LHCN-M2 (cell line): Measurements from ENCODE around the gene WDR73. TPM values are rescaled to one million over a fixed set of nuclear protein-coding genes. Genes with fewer than 3 reads are reported as not detected.
"Not testable (repeated sequence)": the region's sequence is repeated elsewhere in the genome, so short reads cannot be mapped to it uniquely, and the experiment has no call there.

Experiments used
- DNase-seq: peaks from one replicate; pipeline ENCODE4 v3.0.0-alpha.2; 2012; ENCODE audit warnings: low read depth
- polyA plus RNA-seq: library from polyadenylated mRNA; unstranded; fragments of >200 nt; gene quantifications from one replicate; pipeline ENCODE4 v1.2.1, GENCODE V29; 2012; ENCODE audit warnings: missing spikeins
- total RNA-seq: library from RNA; depleted of rRNA; stranded (reverse); fragments of >200 nt; gene quantifications from 2 replicates; pipeline ENCODE4 v1.2.3, GENCODE V29; 2014; rRNA removed

Gene WDR73
- 15.5 and 17.3 TPM in 2 replicates for total RNA-seq
- 11.8 TPM for polyA plus RNA-seq

DNA sequence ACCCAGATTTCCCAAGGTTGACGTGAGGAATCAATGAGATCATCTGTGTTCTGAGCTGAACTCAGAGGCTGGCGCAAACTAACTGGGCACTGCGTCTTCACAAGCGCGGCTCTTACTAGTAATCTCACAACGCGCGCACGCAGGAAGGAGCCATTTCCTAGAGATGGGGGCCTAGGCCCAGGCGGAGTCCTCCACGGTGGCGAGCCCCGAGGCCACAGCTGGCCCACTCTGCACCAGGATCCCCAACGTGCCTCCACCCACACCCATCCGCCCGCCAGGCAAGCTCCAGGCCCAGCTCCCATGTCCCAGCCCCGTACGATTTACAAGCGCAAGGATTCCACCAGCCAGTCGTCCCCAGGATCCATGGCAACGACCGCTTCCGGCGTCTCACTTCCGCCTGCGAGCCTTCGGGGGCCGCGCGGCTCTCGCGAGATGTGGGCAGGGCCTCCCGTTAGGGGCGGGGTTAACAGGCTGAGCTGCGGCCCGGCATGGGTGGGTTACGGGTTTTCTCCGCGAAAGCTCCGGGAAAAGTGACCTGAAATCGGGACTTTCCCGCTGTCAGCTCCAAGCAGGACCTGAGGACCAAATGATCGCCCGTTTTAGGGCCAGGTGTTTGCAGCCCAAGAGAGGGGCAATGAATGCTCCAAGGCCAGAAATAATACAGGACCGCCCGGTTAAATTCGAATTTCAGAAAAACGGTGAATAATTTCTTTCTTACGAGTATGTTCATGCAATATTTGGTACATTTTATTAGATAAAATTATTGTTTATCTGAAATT is at the start of gene WDR73:
Gene WDR73 (minus strand): TSS at position 374 of the 779 bp plus-strand sequence. CDS start 9 bp downstream, at position 365.
- peak; percentile 91 for DNase-seq

DNA sequence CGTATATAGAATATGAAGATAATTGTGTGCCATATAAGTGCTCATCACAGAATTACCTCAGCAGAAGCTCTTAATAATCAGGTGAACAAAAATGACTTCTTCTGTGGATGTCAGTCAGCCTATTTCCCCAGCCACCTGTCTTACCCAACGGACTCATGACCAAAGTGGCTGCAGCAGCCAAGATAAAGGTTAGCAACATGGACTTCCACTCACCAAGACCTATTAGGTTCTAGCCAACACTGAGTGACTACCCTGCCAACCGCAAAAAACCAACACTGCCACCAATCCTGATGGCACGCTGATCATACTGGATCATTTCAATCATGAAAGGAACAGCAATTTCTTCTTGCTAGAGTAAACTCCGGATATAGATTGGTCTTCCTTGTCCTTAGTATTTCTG is 49.7 kb upstream of the WDR73 start:
- no peak for DNase-seq

DNA sequence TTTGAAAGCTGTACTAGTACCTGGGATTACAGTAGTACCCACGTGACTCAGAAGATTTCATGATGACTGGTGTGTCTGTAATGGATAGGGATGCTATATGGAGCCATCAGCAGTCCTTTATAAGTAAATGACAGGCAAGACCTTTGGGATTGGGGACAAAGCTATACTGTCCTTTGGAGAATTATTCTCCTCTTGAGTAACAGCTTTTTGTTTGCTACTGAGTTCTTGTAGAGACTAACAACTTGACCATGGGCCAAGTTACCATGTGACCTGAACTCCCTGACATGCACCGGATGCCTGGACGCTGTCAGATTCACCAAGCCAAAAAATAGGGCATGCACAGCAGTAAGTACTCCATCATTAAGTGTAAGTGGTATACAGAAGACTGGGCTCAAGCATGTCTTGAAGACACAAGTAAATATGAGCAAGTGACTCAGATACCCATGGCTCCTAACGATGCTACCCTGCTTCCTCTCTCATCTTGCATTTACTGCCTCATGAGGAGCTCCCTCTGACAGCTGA is 48.9 kb upstream of the WDR73 start:
- DNase-seq = peak; percentile 10

DNA sequence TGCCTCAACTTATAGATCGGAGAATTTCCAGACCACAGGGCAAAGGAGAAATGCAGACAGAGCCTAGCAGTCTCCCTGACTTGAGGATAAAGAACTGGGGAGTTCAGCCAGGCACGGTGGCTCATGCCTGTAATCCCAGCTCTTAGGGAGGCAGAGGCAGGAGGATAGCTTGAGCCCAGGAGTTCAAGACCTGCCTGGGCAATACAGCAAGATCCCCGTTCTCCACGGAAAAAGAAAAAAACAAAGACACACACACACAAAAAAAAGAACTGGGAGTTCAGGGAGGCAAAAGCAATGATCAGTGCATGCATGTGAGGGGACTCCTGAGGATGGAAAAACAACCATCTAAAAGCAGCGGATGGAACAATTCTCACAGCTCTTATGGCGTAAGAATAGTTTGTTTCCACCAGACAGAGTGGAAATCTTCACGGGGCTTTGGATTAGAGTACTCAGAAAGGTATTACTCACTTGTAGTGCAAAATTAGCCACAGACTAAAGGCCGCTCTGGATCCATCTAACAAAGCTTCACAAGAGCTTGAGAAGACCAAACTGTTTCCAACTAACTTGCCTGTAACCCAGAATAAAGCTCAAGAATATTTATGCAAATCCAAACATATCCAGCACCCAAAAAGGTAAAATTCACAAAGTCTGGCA is 45.6 kb upstream of the WDR73 start:
- no peak for DNase-seq

DNA sequence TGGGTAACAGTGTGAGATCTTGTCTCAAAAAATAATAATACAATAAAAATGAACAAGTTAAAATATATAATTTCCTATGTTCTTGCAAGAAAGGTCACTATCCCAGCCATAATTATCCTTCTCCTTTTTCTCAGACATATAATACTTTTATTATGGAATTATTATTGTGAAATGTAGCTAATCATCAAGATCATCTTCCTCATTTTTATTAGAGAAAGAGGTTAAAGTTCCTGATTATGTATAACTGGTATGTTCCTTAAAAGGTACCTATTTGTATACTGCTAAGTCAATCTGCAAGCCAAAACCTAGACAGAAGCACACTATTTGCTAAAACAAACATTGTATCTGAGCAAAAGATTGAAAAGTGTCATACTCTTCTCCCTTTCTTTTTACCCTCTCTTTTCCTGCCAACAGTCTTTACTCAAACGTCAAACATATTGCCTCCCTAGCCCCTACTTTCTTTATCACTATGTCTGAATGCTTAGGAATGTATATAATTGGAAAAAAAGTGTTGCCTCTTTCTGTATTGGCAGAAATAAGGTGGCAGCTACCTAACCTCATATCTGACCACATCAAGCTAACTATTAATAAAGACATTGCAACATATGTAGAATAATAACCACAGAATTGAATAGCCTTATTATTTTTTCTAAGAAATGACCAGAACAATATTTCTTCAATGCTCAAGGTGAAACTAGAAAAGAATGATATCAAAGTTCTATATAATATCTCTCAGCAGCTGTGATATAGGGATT is 43.3 kb upstream of the WDR73 start:
- no peak for DNase-seq

DNA sequence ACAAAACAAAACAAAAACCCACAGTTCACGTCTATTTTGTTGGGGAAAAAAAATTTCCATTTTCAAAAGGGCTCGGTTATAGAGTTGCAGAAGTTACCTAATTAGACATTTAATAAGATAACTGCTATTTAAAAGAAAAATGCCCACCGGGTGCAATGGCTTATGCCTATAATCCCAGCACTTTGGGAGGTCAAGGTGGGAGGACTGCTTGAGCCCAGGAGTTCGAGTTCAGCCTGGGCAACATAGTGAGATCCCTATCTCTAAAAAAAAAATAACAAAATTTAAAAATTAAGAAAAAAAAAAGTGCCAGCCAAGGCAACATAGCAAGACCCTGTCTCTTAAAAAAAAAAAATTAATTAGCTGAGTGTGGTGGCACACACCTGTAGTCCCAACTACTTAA is 42.7 kb upstream of the WDR73 start:
- no peak for DNase-seq

DNA sequence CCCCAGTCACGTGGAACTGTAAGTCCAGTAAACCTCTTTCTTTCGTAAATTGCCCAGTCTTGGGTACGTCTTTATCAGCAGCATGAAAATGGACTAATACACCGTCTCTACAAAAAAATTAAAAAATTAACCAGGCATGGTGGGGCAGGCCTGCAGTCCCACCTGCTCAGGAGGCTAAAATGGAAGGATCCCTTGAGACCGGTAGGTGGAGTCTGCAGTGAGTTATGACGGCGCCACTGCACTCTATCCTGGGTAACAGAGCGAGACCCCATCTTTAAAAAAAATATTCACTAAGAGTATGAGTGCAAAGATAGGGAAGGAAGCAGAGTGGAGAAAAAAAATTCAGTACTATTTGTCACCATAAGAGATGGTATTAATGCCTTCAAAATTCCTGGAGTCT is 36.3 kb upstream of the WDR73 start:
- no peak for DNase-seq

DNA sequence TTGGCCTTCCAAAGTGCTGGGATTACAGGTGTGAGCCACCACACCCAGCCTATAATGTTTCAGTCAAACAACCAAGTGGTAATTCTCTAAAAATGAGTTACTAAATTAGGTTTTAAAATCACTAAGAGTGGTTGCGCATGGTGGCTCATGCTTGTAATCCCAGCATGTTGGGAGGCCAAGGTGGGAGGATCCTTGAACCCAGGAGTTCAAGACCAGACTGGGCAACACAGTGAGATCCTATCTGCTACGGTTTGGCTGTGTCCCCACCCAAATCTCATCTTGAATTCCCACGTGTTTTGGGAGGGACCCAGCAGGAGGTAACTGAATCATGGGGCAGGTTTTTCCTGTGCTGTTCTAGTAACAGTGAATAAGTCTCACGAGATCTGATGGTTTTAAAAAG is 35.8 kb upstream of the WDR73 start:
- no peak for DNase-seq

DNA sequence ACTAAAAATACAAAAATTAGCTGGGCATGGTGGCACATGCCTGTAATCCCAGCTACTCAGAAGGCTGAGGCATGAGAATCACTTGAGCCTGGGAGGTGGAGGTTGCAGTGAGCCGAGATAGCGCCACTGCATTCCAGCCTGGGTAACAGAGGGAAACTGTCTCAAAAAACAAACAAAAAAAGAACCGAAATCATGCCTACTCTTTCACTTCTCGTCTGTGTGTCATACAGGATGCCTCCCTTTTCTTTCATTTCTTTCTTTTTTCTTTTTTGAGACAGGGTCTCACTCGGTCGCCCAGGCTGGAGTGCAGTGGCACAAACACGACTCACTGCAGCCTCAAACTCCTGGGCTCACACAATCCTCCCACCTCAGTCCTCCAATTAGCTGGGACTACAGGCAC is 32.4 kb upstream of the WDR73 start:
- not testable (repeated sequence) for DNase-seq

DNA sequence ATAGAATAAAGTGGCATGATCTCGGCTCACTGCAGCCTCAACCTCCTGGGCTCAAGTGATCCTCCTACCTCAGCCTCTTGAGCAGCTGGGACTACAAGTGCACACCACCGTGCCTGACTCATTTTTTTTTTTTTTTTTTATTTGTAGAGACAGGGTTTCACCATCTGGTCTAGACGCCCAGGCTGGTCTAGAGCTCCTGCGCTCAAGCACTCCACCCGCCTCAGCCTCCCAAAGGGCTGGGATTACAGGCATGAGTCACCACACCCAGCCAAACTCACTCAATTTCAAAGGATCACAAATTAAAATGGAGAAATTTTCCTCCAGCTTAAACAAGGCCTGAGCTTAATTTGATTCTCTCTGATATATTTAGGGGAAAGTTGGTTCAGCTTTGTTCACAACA is 31.2 kb upstream of the WDR73 start:
- DNase-seq = peak; percentile 91

DNA sequence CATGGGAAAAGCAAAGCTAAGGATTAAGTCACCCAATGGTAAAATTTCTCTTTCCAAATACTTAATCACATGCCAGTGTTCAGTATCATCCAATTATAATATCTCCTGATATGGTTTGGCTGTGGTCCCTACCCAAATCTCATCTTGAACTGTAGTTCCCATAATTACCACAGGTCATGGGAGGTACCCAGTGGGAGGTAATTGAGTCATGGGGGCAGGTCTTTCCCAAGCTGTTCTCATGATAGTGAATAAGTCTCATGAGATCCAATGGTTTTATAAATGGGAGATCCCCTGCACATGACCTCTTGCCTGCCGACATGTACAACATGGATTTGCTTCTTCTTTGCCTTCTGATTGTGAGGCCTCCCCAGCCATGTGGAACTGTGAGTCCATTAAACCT is 30.0 kb upstream of the WDR73 start:
- DNase-seq = peak; percentile 46

DNA sequence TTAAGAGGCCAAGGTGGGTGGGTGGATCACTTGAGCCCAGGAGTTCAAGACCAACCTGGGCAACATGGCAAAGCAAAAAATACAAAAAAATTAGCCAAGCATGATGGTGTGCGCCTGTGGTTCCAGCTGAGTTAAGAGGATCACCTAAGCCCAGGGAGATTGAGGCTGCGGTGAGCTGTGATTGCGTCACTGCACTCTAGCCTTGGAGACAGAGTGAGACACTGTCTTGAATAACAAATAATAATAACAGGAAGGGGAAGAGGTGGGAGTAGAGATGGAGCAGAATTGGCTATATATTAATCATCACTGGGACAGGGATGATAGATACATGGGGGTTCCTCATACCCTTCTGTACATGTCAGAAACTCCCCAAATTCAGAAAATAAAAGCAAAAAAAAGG is 27.7 kb upstream of the WDR73 start:
- DNase-seq = no peak

DNA sequence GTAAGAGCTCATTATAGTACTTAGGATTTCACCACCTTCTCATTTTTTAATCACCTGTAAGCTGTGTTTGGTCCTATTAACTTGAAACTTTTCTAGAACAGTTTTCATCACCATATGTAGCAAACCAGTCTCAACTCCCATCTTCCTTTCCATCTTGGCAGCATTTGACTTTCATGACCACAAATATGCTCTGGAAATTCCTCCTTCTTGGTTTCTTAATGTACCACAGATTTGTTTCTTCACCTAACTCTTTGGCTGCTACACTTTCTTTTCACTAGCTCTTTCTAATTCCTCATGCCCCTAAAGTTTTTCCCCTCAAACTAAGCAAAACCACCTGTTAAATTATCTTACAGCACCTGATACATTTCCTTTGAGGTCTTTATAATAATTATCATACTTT is 17.1 kb upstream of the WDR73 start:
- peak; percentile 57 for DNase-seq

DNA sequence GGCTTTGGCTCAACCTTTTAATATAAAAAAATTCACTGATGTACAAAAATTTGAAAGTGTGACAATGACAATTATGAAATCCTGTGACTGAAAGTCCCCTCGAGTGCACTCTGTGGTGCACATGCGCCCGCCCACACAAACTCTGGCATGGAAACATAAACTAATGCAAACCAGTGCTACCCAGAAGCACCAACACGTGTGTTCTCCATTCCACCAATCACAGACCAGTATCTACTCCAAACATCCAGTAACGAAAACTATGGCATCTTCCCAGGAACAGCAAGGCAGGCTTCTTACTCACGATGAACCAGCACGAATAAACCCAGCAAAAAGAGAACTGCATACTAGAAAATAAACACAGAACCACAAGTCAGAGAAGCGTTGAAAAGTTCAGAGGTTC is 15.6 kb upstream of the WDR73 start:
- no peak for DNase-seq

DNA sequence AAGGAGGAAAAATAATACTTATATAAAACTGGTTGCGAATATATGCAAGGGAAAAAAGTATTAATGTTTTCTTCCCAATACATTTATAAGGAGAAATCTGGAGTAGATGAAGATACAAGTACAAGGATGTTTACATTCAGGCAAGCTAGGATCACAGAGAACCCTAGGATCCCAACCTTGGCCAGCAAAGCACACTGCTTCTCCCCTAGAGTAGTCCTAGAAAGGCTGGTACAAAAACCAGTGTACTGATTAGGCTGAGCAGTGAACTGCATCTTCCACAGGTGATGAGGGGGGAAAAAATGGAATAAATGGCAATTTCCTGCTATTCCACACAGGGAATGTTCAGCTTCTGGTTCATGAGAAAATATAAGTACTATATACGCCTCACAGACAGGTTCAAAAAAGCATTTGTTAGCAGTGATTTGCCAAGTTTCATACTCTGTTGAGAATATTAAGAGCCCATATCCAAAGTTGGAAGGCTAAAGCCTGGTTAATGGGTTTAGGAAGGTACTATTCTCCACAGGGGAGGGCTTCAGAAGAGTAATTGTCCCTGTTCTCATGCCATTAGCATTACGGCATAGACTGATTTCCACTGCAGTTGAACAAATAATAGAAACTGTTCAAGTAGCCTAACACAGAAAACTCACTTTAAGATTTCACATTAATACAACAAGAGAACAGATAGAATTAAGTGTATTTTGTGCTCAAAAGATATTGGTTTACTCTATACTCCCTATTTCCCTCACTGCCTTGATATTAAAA is 14.3 kb upstream of the WDR73 start:
- DNase-seq = no peak

DNA sequence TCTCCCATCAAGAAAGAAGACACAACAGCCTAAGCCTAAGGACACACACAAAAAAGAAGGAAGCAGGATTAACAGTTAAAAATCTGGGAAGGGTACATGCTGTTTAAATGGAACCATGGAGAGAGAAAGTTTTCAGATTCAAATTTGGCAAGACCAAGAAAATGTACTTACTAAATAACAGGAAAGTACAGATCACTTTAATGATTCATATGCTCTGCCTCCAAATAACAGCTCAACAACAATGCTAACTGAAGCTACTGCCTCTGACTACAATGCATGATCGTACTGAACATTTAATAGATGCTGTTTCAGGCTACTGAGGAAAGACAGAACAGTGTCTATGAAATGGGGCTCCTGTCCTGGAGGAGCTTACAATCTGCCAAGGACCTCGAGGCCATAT is 12.3 kb upstream of the WDR73 start:
- no peak for DNase-seq

DNA sequence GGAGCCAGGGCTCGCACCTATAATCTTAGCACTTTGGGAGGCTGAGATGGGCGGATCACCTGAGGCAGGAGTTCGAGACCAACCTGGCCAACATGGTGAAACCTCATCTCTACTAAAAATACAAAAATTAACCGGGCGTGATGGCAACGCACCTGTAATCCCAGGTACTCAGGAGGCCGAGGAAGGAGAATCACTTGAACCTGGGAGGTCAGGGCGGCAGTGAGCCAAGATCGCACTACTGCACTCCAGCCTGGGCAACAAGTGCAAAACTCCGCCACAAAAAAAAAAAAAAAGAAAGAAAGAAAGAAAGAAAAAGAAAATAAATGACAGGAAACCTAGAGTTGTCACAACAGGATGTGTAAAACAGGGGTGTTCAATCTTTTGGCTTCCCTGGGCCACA is 6.9 kb upstream of the WDR73 start:
- no peak for DNase-seq

DNA sequence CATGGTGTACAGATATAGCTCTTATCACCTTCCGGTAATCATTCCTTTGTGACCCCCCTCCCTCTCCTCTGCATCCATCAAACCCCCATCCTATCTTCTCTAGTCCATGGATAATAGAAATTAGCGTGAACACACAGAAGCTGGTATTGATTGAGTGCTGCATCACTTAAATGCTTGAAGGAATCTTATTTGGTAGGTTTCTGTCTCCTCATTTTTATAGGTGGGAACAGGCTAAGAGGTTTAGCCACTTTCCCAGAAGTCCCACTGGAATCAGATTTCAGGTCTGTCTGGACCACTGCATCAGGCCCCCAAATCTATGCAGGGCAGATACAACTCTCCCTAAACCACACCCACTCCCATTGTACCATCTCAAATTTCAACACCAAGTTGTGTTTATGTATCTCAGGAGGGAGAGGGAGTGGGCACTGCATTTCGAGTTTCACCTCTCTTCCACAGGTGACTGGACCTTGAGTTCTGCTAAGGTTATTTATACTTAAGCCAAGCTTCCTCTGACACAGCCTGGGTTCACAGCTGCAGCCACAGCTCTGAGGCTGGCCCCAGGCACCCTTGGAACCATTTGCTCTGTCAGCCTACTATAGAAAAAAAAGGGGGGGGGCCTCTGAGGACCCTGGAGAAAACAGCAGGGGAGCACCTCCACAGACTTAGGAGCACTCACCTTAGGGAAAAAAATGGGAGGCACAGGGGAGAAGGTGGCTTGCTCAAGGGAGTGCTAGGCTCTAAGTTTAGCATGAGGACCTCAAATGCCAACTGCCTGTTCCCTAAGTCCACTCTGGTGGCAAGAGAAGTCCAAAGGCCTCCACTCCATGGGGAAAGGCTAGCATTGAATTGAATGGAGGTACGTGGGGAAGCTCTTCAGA is 6.1 kb upstream of the WDR73 start:
- DNase-seq = no peak

DNA sequence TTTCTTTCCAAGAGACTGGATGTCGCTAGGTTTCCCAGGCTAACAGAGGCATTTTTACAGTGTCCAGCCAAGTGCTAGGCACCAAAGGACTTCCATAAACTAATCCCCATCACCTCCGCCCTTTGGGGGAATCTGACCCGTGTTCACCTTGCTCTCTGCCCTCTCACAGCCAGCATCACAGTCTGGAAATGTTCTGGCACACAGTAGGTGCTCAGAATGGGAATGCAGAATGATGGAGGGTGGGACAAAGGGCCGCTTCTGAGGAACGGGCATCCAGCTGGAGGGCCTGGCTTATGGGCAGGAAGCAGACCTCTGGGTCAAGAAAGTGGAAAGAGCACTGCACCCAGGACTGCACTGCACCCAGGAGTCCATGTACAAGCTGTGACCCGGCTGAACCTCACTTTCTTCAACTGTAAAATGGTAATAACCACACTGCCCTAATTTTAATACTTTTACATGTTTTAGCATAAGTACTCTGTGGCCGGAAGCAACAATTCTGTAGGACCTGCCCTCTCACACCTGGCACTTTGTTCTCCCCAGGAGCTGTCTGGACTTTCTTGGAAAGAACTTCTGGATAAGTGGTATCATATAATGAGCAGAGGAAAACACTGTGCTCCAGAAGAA is 4.8 kb upstream of the WDR73 start:
- DNase-seq = no peak
